HG02885 (cell line): ENCODE results near the gene DNAAF6.

ENCODE experiments used
- ATAC-seq: cut with Tn5 transposase; IDR thresholded peaks from one replicate; pipeline ENCODE4 v1.9.1; 2021; ENCODE audit warnings: mild to moderate bottlenecking; ENCODE audit not compliant: unreplicated experiment, poor library complexity

The DNAAF6 gene

GRCh38 chrX:107290019-107290418 lies 83.6 kb downstream of the DNAAF6 start:
- no peak for ATAC-seq

DNA sequence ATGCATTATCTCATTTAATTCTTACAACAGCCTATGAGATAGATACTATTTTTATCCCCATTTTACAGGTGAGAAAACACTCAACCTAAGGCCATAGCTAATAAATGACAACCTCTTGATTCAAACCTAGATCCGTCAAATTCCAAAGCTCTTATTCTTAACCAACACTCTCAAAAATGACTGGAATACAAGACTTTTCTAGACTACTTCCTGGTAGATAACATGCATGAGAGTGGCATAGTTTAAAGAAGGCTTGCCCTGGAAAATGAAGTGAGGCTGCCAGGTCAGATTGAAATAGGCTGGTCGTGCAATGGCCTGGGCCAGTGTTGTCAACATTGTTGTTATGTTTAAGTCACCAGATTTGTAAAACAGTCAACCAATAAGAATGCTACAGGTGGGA lies 86.6 kb downstream of the DNAAF6 start:
- no peak for ATAC-seq
